ENCODE results near the gene NACAD.

Gene NACAD

GRCh38 chr7:45073786-45074527 lies 14.8 kb downstream of the NACAD start:
- DNase-seq, result no peak

DNA sequence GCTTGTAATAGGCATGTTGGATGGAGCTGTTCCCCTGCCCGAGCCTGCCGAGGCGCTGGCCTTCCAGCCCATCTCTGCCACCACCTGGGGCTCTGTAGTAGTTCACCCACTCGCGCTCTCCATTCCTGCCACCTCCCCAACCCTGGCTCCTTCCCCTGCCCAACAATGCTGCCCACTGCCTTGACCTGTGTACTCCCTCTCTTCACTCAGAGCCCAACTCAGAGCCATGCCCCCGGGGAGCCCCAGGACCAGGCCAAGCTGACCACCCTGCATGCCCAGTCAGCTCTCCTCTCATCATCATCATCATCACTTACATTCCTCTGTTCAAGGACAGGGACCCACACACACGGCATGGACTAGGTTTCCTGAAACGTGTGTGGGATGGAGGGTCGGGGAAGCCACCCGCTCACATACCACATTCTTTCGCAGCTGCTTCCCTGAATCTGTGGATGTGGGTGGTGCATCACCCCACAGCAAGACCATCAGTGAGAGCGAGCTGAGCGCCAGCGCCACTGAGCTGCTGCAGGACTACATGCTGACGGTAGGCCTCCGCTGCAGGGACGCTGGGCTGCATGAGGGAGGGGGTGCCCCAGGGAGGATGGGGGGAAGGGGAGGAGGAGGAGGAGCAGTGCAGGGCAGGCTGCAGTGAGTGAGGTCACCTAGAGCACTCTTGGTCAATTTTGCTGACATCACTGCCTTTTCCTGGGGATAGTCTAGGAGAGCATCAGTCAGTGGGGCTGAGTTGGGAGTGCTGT lies 15.6 kb downstream of the NACAD start:
- no peak for DNase-seq

DNA sequence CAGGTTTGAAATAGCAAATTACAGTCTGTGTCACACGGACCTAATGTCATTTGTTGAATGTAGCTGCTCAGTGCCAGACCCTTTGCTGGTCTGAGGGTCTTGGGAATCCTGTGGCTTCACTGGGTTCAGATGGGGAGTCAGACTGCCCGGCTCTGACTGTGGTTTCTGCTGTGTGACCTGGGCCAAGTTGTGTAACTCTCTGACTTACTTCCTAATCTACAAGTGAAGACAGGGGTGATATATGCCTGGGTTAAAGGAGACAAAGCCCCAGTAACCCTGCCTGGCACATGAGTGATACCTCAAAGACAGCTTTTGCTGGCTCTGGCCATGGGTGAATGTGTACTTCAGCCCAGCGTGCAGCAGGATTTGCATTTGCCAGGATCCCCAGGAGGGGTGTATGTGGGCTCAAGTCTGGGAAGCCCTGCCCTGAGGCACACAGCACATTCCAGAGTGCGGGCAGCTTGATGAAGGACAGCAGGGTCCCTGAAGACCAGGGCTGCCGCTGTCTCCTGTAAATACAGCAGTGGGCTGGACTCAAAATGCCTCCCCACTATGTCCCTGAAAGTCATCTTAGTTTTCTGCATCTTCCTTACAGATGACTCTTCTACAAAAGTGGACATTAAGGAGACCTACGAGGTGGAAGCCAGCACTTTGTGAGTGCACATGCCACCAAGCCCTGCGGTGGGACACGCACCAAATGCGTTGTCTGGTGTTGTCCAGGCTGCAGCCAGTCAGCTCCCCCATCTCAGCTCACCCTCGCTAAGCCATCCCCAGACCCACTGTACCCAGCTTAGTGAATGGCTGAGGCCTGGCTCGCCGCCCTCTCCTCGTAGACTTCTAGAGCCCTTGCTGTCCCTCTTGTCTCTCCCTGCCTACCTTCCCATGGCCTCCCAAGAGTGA lies 16.4 kb downstream of the NACAD start:
- DNase-seq, result no peak

GRCh38 chr7:45071528-45071927 lies 17.2 kb downstream of the NACAD start:
- DNase-seq, result no peak

GRCh38 chr7:45070254-45070642 lies 18.5 kb downstream of the NACAD start:
- no peak for DNase-seq

- no peak for DNase-seq
Observed at GRCh38 chr7:45069444-45070253, 19.1 kb downstream of the NACAD start.

- DNase-seq, result no peak
Observed at GRCh38 chr7:45068236-45069023, 20.3 kb downstream of the NACAD start.

- DNase-seq, result no peak
Observed at GRCh38 chr7:45067582-45067981, 21.2 kb downstream of the NACAD start.

- no peak for DNase-seq
Observed at GRCh38 chr7:45066409-45066808, 22.4 kb downstream of the NACAD start.

GRCh38 chr7:45065031-45065995 lies 23.5 kb downstream of the NACAD start:
- DNase-seq, result no peak

- DNase-seq, result no peak
Observed at GRCh38 chr7:45064047-45064725, 24.6 kb downstream of the NACAD start.

- no peak for DNase-seq
Observed at GRCh38 chr7:45061806-45062425, 26.9 kb downstream of the NACAD start.

DNA sequence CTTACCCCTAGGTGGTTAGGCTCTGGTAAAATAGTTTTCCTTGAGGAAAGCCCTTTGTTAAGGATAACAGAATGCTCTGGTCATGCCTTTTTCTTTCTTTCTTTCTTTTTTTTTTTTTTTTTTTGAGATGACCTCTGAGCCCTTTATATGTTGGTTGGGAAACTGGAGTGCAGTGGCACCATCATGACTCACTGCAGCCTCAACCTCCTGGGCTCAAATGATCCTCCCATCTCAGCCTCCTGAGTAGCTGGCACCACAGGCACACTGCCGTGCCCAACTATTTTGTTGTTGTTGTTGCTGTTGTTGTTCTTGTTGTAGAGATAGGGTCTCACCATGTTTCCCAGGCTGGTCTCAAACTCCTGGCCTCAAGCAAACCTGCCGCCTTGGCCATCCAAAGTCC lies 27.4 kb downstream of the NACAD start:
- DNase-seq, result no peak

- no peak for DNase-seq
Observed at GRCh38 chr7:45060295-45060694, 28.5 kb downstream of the NACAD start.

- DNase-seq, result no peak
Observed at GRCh38 chr7:45057878-45058277, 30.9 kb downstream of the NACAD start.

- no peak for DNase-seq
Observed at GRCh38 chr7:45055594-45056219, 33.1 kb downstream of the NACAD start.

GRCh38 chr7:45055016-45055415 lies 33.8 kb downstream of the NACAD start:
- DNase-seq, result no peak

- DNase-seq, result no peak
Observed at GRCh38 chr7:45054442-45054841, 34.3 kb downstream of the NACAD start.

GRCh38 chr7:45053941-45054340 lies 34.8 kb downstream of the NACAD start:
- DNase-seq, result no peak

Measured in fibroblast of skin of right biceps (primary cell).